K562 (cell line): ENCODE data around the gene GNAT2. TPM values are rescaled to one million over a fixed set of nuclear protein-coding genes. Genes with fewer than 3 reads are reported as not detected.

Experiments used
- ATAC-seq: fragments of 200-7000 bp; cut with Tn5 transposase; 3 replicates; pipeline ENCODE4 v1.9.1; 2020; ENCODE audit warnings: moderate library complexity
- BruUV-seq: library from RNA; stranded (reverse); fragments of 400-500 nt; replicated peaks from 2 replicates; lab custom pipeline; 2021; lab: Mats Ljungman, UMichigan
- CTCF ChIA-PET: fragments of 300-600 bp; formaldehyde crosslinking; extraction: SDS; loops from one replicate; lab custom pipeline; 2021; ENCODE audit warnings: low intra/inter-chr PET ratio; lab: Yijun Ruan, JAX
- POLR2A ChIA-PET: fragments of 300-600, 350-650 bp; sonication (Branson Sonifier 250); formaldehyde crosslinking; extraction: SDS; loops from one replicate; lab custom pipeline; 2021; ENCODE audit warnings: antibody characterized with exemption, inconsistent platforms; lab: Yijun Ruan, JAX
- DNase-seq, 4 experiments: peaks; one replicate each; pipeline versions ENCODE4 v3.0.0 to v3.0.0-alpha.2; 2011 to 2018; ENCODE audit warnings: low spot score in 3 of 4, mixed read lengths in 3 of 4; ENCODE audit errors: extremely low read depth in 1 of 4
- FAIRE-seq: peaks from 2 replicates; lab custom pipeline; 2011; peaks lifted over from hg19 to GRCh38; lab: Jason Lieb, UNC
- H2AFZ ChIP-seq: 2 replicates; pipeline ENCODE4 v1.6.0; 2011; ENCODE audit warnings: low read depth, low read length, control low read depth, inconsistent platforms
- H3K27ac ChIP-seq: fragments of 200-600 bp; 3 replicates; pipeline ENCODE4 v1.8.0; 2011; ENCODE audit warnings: low read depth, mild to moderate bottlenecking, control low read depth, inconsistent platforms, low read length, moderate library complexity, mixed read lengths; ENCODE audit errors: extremely low read depth
- H3K27me3 ChIP-seq, 2 experiments: fragments of 300-600 bp in 1 of 2; 2 replicates in 1 of 2; 3 replicates in 1 of 2; pipeline versions ENCODE4 v1.6.0 to v1.8.0; 2011; ENCODE audit warnings: inconsistent platforms in 2 of 2, low read length in 2 of 2, mild to moderate bottlenecking in 1 of 2, mixed read lengths in 1 of 2, moderate library complexity in 1 of 2; ENCODE audit not compliant: control insufficient read depth in 2 of 2, insufficient read depth in 2 of 2
- H3K36me3 ChIP-seq: fragments of 300-600 bp; 3 replicates; pipeline ENCODE4 v1.8.0; 2011; ENCODE audit warnings: mild to moderate bottlenecking, low read length, inconsistent platforms; ENCODE audit not compliant: control insufficient read depth, insufficient read depth
- H3K4me1 ChIP-seq, 2 experiments: fragments of 200-600 bp in 1 of 2; replicated peaks in 1 of 2; 2 replicates in 1 of 2; 3 replicates in 1 of 2; pipeline versions ENCODE4 v1.5.1 to v1.8.0; 2011; ENCODE audit warnings: inconsistent platforms in 2 of 2, low read length in 2 of 2, mild to moderate bottlenecking in 1 of 2, mixed read lengths in 1 of 2, moderate library complexity in 1 of 2; ENCODE audit not compliant: control insufficient read depth in 2 of 2, insufficient read depth in 2 of 2
- H3K4me2 ChIP-seq: 2 replicates; pipeline ENCODE4 v1.6.1; 2011; ENCODE audit warnings: low read length, control low read depth, inconsistent platforms, mixed read lengths; ENCODE audit not compliant: insufficient read depth
- H3K4me3 ChIP-seq: fragments of 200-600 bp; sonication (generic), shearing (Covaris generic); 2 replicates; pipeline ENCODE4 v1.5.1; 2016; ENCODE audit warnings: control low read depth, inconsistent platforms
- H3K79me2 ChIP-seq: fragments of 200-600 bp; 3 replicates; pipeline ENCODE4 v1.8.0; 2011; ENCODE audit warnings: low read length, inconsistent platforms; ENCODE audit not compliant: control insufficient read depth, insufficient read depth
- H3K9ac ChIP-seq, 2 experiments: 2 replicates each; pipeline versions ENCODE4 v1.6.0 to v1.6.1; 2011; ENCODE audit warnings: low read depth in 2 of 2, low read length in 2 of 2, control low read depth in 1 of 2, inconsistent platforms in 1 of 2, mild to moderate bottlenecking in 1 of 2, mixed read lengths in 1 of 2; ENCODE audit not compliant: insufficient read depth in 1 of 2
- H3K9me1 ChIP-seq: one replicate; pipeline ENCODE4 v1.6.0; 2011; ENCODE audit warnings: inconsistent platforms, mild to moderate bottlenecking, low read length, moderate library complexity; ENCODE audit not compliant: control insufficient read depth, insufficient read depth
- H3K9me3 ChIP-seq: replicated peaks from 2 replicates; pipeline ENCODE4 v1.5.1; 2011; ENCODE audit warnings: low read depth, low read length, inconsistent platforms; ENCODE audit not compliant: control insufficient read depth, insufficient read depth
- H4K20me1 ChIP-seq: replicated peaks from 2 replicates; pipeline ENCODE4 v1.6.1; 2011; ENCODE audit warnings: low read length, inconsistent platforms, mixed read lengths; ENCODE audit not compliant: control insufficient read depth, insufficient read depth
- BCOR ChIP-seq: fragments of 450-650 bp; IDR thresholded peaks from 2 replicates; pipeline ENCODE4 v1.6.1; 2016
- DMBX1 ChIP-seq: fragments of 250-450 bp; sonication (Bioruptor Pico); IDR thresholded peaks from 2 replicates; pipeline ENCODE4 v1.8.0; 2022; ENCODE audit warnings: inconsistent platforms, mild to moderate bottlenecking, moderate library complexity, borderline replicate concordance
- ETS2 ChIP-seq: IDR thresholded peaks from 2 replicates; pipeline ENCODE4 v1.6.1; 2016; ENCODE audit warnings: borderline replicate concordance, missing genetic modification characterization, mild to moderate bottlenecking, moderate library complexity, missing compliant biosample characterization; ENCODE audit not compliant: poor library complexity, severe bottlenecking
- PHB2 ChIP-seq: fragments of 450-650 bp; IDR thresholded peaks from 2 replicates; pipeline ENCODE4 v1.6.1; 2017; ENCODE audit warnings: low read depth
- ZFP36 ChIP-seq: fragments of 150-350 bp; IDR thresholded peaks from 2 replicates; pipeline ENCODE4 v1.6.1; 2018; ENCODE audit warnings: low read length, low read depth; ENCODE audit not compliant: partially characterized antibody
- ZNF780A ChIP-seq: fragments of 250-450 bp; sonication (Bioruptor Pico); IDR thresholded peaks from 2 replicates; pipeline ENCODE4 v1.5.0; 2021; ENCODE audit warnings: mild to moderate bottlenecking
- WGBS: fragments of 100-300 bp; shearing (Covaris generic); methylation state at CpG from one replicate; pipeline ENCODE4 v1.1.6; 2016; ENCODE audit warnings: low coverage, mixed read lengths; ENCODE audit not compliant: insufficient coverage; ENCODE audit errors: missing lambda C conversion rate; 5-methylcytosine and 5-hydroxymethylcytosine counted together
- in situ Hi-C: fragments of 300-500 bp; cut with MboI; formaldehyde crosslinking; loops from 4 replicates; pipeline ENCODE4 v1.15.0; 2018; ENCODE audit warnings: inconsistent platforms, mixed read lengths
- intact Hi-C: fragments of 100-400 bp; cut with micrococcal nuclease; formaldehyde crosslinking; loops from 2 replicates; pipeline ENCODE4 v1.14.2; 2022
- polyA plus RNA-seq, 8 experiments: library from polyadenylated mRNA; depleted of rRNA in 4 of 8; stranded (reverse) in 5 of 8; unstranded in 3 of 8; fragments of >200 nt; fragmentation: Nextera tagmentation in 2 of 8; fragmentation: Illumina TruSeq in 1 of 8; extraction: Ambion mirVana in 2 of 8; extraction: Trizol in 1 of 8; gene quantifications; 2 replicates each; pipeline versions ENCODE4 v1.2.1 to v1.2.3, GENCODE V29; 2011 to 2014; ENCODE audit warnings: inconsistent platforms in 1 of 8, missing spikeins in 1 of 8
- total RNA-seq, 7 experiments: library from RNA; depleted of rRNA in 6 of 7; stranded (reverse); fragments of >200 nt in 6 of 7; fragmentation: Illumina TruSeq in 2 of 7; extraction: Trizol in 2 of 7; gene quantifications; 2 replicates each; pipeline versions ENCODE4 v1.2.1 to v1.2.3, GENCODE V29; 2011 to 2021; ENCODE audit warnings: low replicate concordance in 1 of 7

The GNAT2 gene
- total and polyA plus RNA-seq, 9 of the 15 experiments (the other 6 are each of a cell fraction or from before 2014, with no cell fraction given), result 0.06 to 0.52 (median 0.24) TPM; not detected in 1

DNA sequence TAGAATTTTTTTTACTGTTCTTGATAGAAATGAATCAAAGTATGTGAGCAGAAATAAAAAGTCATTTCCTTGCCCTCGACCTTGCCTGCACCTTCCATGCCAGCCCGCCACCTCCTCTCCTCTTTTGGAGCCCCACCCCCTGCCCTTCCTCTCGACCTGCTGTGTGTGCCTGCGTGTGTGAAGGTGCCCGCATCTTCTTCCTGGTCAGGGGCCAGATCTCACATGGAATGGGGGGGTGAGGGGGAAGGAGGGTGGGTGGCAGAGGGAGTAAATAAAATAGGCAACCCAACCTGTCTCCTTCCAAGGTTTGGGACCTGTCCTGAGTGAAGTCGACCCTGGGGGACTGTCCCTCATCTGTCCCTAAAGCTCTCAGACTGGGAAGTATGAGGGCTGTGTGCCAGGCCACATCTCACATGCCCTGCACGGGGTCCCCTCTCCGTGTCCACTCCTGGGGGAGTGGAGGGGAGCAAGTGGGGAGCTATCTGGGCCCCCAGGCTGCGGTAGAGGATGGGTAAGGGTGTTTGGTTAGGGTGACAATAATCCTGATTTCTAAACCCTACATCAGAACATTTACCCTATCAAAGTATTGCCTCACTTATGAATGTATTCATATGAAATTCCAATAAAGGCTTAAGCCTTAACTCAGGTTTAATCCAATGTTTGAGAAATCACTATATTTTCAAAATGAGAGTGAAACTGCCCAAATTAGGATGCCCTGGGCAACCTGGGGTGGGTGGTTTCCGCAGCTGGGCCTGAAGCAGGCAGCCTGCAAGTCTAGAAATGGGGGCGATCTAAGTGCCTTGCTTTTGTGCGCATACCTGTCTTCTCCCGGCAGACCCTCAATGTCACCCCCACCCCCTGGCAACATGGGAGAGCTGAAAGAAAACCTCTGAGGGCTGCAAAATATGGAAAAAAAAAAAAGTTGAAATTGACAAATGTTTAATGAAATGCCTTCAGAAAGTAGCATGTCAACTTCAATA, 15.6 kb upstream of the GNAT2 start (continued):
- TF ChIP-seq ETS2 (tag) (no peak), ZNF780A (CRISPR knock-in tag) (no peak), DMBX1 (CRISPR knock-in tag) (no peak)

DNA sequence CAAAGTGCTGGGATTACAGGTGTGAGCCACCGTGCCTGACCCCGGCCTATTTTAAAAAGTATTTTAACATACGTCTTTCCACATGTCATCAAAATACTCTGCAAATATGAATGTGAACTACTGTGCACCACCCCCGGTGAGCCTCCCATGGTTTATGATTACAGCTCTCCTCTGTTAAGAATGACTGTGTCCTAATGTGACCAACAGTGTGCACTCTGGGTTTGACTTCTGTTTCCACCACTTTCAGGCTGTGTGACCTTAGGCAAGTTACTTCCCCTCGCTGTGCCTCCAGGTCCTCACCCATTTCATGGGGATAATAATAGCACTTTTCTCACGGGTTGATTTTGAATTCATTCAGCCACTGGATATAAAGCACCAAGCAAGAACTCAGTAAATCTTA, 14.9 kb upstream of the GNAT2 start:
- Histone ChIP-seq H3K4me1 (peaks cover 7 to 30% of the 10 kb centered on the region in 2 experiments), H4K20me1 (0 out of 2 replicates have a peak, but pooled peaks cover 4% of the 10 kb centered on the region), H3K4me3 (no peak overlapping the region), H3K9ac (no peak overlapping the region), H3K9me3 (no peaks in the 10 kb centered on the region), H3K4me2 (no peak overlapping the region), H2AFZ (no peak overlapping the region), H3K9me1 (peaks cover 5% of the 10 kb centered on the region), H3K27me3 (no peaks in the 10 kb centered on the region; a peak in 1 of 5 replicates), H3K79me2 (no peaks in the 10 kb centered on the region), H3K27ac (no peak overlapping the region)
- DNase-seq (no peak), ATAC-seq (no peak), FAIRE-seq (peak; percentile 75)
- in situ Hi-C loops (no loop called here), intact Hi-C loops (no loop called here)
- WGBS, result 54% methylated on average over 6 of the region's 6 CpGs
- POLR2A ChIA-PET, result interaction anchor here (1.1 to 1.2 kb wide), 2 partner anchors 21 to 85 kb away, joined by 3 to 4 read pairs; partner anchors contain the start of gene GNAI3
- BruUV-seq, result no TSS peak
- TF ChIP-seq BCOR (peak; percentile 64), PHB2 (no peak), ZFP36 (peak; percentile 78)
- TF ChIP-seq, all 486 proteins: peak for 2
- CTCF ChIA-PET, result no interaction called here
- peaks cover 28% of the 10 kb centered on the region; the same call in 2 of the 3 replicates for H3K36me3 ChIP-seq
